ENCODE data around the gene MTERF1.
"Not testable (repeated sequence)": the region's sequence is repeated elsewhere in the genome, so short reads cannot be mapped to it uniquely, and the experiment has no call there.

The MTERF1 gene

GRCh38 chr7:91880413-91881241 is at the start of gene MTERF1:
TSS of gene MTERF1 (minus strand) at chr7:91880702. CDS start at chr7:91880083, 619 bp downstream.
- DNase-seq = peak; percentile 99

- DNase-seq = no peak
Observed at GRCh38 chr7:91929463-91929862, 49.0 kb upstream of the MTERF1 start.

GRCh38 chr7:91927912-91928311 is 47.4 kb upstream of the MTERF1 start:
- no peak for DNase-seq

DNA sequence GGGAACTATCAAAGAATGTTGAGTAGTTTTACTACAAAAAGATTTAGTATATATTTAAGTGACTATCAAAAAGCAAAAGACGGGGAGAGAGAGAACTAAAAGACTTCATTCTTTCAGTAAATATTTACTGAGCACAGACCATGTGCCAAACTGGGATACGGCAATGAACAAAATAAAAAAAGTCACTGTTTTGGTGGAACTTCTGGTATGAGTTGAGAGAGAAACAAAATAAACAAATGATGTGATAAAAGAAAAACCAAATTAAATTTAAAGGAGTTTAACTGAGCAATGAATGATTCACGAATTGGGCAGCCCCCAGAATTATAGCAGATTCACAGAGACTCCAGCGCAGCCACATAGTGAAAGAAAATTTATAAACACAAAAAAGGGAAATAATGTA is 42.4 kb upstream of the MTERF1 start:
- no peak for DNase-seq

DNA sequence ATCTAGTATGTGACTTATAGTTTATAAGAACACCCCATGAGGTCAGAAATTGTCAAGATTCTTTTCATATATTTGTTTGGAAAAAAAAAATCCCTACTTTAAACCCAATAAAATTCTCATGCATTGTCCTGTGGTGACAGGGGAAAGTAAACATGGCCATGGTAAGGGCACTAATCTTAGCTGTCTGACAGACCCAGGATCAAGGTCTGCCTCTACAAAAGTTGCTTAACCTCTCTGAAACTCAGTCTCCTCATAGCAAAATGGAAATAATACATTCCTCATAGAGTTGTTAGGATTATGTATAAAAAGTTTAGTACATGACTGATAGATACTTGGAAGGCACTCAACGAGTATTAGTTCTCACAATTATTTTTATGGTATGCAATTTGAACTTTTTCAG is 37.9 kb upstream of the MTERF1 start:
- no peak for DNase-seq

- DNase-seq = no peak
Observed at GRCh38 chr7:91916051-91916440, 35.5 kb upstream of the MTERF1 start.

DNA sequence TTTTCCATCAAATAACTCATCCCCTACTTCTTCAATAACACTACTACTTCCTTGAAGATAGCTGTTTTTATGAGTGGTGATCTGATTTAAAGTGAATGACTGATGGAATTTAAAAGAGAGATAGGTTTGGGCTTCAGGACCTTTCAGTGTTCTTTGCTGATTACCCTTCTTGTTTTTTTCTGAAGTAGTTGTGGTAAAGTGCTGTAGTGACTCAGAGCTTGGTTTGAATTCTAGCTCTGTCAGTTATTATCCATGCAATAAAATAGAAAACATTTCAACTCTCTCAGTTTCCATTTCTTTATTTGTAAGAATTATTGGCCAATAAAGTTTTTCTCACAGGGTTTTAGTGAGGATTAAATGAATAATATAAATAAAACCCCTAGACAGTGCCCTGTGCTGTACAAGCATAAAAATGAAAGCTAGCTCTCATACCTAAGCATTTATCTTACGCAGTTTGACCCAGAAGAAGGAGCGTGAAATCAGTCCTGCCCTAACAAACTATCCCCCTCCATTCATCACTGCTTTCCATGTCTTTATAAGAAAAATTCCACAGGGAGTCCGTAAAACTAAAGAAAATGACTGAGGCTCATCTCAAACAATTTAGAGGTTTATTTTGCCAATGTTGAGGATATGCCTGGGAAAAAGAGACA is 35.0 kb upstream of the MTERF1 start:
- no peak for DNase-seq

DNA sequence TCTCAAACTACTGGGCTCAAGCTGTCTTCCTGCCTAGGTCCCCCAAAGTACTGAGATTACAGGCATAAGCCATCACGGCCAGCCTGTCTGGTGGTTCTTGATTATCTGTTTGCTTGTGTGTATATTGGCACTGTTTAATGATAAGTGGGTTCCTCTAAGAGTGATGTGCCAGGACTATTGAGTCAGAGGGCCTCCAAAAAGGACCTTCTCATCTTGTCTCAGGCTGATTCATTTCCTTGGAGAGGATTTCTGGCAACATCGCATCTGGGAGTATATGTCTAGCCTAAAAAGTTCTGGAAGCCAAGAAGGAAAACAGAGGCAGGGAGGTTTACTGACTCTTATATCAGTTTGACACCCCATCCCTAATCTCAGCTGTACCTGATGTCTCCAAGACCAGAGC is 33.1 kb upstream of the MTERF1 start:
- DNase-seq = no peak

DNA sequence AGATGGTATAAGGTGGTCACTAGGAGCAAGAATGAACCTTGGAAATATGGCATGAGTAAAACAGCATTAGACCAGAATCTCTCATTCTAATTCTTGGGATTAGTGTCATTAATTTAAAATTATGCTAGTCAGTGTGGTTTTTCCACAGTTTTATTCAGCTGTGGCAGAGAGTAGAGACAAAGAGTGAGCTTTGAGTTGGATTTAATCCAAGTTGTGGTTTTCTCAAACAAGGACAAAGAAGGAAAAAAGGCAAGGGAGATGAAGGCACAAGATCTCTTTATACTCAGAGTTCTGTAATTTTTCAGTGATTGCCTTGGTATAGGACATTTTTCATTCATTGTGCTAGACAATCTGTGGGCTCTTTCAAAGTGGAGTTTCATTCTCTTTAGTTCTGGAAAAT is 32.0 kb upstream of the MTERF1 start:
- no peak for DNase-seq

GRCh38 chr7:91911121-91911520 is 30.6 kb upstream of the MTERF1 start:
- no peak for DNase-seq

DNA sequence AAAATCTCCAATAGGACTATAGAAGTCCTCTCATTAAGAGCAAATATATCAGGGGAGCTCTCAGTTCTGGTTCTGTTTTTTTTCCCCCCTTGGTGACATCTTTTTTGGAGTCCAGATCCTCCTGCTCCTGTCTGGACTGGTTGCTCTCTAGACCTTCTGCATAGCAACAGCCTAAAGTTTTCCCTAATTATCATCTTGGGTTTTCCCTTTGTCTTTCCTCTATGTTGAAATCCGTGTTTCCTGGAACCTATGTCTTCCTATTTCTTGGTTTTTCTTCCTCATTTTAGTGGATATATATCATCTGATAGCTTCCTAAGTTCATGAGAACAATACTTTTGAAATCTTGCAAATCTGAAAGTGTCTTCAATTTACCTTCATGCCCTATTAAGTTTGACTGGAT is 29.7 kb upstream of the MTERF1 start:
- no peak for DNase-seq

- DNase-seq = no peak
Observed at GRCh38 chr7:91899563-91899962, 19.1 kb upstream of the MTERF1 start.

GRCh38 chr7:91898240-91898992 is 17.9 kb upstream of the MTERF1 start:
- no peak for DNase-seq

DNA sequence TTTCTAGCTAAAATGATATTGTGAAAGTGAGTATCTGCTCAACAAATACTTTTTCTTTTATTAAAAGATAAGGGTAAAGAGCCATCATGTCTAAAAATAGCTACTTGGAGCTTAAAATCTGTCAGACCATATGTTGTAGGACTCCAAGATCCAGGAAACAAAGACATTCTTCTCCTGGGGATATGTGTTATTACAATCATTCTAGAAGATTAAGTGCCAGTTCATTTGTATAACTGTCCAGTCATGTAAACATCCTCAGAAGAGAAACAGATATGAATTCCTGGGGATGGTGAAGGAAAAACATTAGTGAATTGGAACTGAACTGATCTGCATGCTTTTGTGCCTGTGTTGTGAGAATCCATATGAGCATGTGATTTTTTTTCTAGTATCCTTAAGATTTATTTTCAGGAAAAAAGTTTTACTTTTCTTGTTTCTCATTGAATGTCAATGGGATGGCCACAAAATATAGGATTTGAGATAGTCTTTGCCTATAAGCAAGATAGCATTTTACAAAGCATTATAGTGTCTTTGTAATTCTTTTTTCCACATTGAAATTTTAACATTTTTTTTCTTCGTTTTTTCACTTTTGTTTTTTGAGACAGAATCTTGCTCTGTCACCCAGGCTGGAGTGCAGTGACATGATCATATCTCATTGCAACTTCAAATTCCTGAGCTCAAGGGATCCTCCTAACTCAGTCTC is 14.4 kb upstream of the MTERF1 start:
- DNase-seq = peak; percentile 57

DNA sequence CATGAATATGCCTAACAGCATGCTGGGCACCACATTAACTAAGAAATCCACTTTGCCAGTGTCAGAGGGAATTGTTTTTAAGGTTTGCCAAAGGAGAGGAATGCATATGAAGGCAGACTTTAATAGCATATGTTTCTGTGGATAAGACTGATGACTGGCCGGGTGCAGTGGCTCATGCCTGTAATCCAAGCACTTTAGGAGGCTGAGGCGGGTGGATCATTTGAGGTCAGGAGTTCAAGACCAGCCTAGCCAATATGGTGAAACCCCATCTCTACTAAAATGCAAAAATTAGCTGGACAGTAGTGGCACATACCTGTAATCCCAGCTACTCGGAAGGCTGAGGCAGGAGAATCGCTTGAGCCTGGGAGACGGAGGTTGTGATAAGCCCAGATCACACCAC is 13.2 kb upstream of the MTERF1 start:
- DNase-seq = peak; percentile 72

GRCh38 chr7:91892821-91893340 is 12.4 kb upstream of the MTERF1 start:
- peak; percentile 98 for DNase-seq

DNA sequence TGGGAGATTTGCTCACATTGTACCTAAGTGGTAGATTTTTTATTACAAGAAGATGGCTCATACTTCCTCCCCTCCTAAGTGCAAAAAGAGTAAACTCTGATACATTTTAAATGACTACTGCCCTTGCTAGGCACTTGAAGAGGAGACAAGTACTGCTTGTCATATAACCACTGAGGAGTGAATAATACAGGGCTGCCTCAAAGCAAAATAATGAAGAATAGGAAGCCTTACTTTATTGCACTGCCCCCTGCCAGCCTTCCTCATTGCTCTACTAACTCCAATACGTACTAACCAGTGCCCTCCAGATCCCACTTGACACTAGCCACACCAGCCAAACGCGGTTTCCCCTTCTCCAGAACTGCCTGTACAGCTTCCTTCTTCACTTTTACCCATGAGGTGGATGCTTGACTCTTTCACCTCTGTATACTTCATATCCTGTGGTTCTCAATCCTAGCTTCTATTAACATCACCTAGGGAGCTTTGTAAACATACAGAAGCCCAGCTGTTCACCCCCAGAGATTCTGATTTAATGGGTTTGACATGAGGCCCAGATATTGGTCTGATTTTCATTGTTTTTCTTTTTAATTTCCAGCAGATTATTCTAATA is 11.7 kb upstream of the MTERF1 start:
- peak; percentile 93 for DNase-seq

DNA sequence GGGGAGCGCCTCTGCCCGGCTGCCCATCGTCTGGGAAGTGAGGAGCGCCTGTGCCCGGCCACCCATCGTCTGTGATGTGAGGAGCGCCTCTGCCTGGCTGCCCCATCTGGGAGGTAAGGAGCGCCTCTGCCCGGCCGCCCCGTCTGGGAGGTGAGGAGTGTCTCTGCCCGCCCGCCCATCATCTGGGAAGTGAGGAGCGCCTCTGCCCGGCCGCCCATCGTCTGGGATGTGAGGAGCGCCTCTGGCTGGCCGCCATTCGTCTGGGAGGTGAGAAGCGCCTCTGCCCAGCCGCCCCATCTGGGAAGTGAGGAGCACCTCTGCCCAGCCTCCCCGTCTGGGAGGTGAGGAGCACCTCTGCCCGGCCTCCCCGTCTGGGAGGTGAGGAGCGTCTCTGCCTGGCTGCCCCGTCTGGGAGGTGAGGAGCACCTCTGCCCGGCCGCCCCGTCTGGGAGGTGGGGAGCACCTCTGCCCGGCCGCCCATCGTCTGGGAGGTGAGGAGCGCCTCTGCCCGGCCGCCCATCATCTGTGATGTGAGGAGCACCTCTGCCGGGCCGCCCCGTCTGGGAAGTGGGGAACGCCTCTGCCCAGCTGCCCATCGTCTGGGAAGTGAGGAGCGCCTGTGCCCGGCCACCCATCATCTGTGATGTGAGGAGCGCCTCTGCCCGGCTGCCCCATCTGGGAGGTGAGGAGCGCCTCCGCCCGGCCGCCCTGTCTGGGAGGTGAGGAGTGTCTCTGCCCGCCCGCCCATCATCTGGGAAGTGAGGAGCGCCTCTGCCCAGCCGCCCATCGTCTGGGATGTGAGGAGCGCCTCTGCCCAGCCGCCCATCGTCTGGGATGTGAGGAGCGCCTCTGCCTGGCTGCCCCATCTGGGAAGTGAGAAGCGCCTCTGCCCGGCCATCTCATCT is 8.0 kb upstream of the MTERF1 start:
- not testable (repeated sequence) for DNase-seq

GRCh38 chr7:91887336-91888213 is 7.1 kb upstream of the MTERF1 start:
- DNase-seq = not testable (repeated sequence)

DNA sequence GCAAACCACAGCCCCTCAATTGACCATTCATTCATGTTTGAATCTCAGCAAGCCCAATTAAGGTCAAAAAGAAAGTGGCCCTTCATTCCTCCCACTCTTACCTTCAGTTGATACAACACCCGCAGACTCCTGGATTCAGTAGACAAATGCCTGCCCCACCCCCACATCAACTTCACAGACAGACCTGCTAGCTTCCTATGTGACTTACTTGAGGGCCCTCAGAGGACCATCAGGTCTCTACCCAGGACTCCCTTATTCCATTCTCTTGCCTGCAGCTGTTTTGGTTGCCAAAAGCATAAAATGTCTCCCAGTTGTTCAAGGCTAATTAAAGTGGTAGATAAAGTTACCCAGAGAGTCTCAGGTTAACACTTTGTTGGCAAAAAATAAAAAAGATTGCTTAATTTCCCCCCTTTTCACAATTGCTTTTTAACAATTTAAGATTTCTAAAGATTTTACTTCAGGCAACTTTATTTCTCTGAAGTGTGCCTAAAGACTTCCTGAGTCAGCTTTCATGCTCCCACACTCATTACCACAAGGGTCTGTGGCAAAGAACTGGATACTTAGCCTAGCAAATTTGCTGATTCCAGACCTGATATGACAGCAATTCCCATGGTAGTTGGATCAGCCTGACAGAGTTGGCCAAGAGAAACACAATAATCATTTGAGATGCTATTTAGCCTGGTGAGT is 3.3 kb upstream of the MTERF1 start:
- no peak for DNase-seq
